Small intestine (tissue), 7 donors: ENCODE data around the gene TGFBR1. TPM values are rescaled to one million over a fixed set of nuclear protein-coding genes. Genes with fewer than 3 reads are reported as not detected.
A peak's percentile ranks its signal among the peaks of the same experiment; 100 is the strongest.
"Not testable (repeated sequence)": the region's sequence is repeated elsewhere in the genome, so short reads cannot be mapped to it uniquely, and the experiment has no call there.

Source experiments
- DNase-seq, 2 donors: peaks; one replicate each; pipeline versions ENCODE4 v3.0.0 to v3.0.0-alpha.2; 2013
- FAIRE-seq: peaks from 2 replicates; lab custom pipeline; 2012; peaks lifted over from hg19 to GRCh38; lab: Jason Lieb, UNC
- H3K27ac ChIP-seq, 3 donors: one replicate each; pipeline ENCODE4 v1.5.1; 2013; ENCODE audit warnings: low read length in 2 of 3, mild to moderate bottlenecking in 2 of 3, control low read depth in 1 of 3, inconsistent platforms in 1 of 3, low read depth in 1 of 3, moderate library complexity in 1 of 3
- H3K27me3 ChIP-seq, 3 donors: one replicate each; pipeline ENCODE4 v1.6.1; 2013; ENCODE audit warnings: low read length in 3 of 3, inconsistent platforms in 1 of 3; ENCODE audit not compliant: control insufficient read depth in 3 of 3, insufficient read depth in 3 of 3
- H3K36me3 ChIP-seq, 3 donors: one replicate each; pipeline ENCODE4 v1.6.1; 2013; ENCODE audit warnings: low read length in 3 of 3, inconsistent platforms in 1 of 3, low read depth in 1 of 3, mild to moderate bottlenecking in 1 of 3, moderate library complexity in 1 of 3; ENCODE audit not compliant: control insufficient read depth in 3 of 3, insufficient read depth in 2 of 3
- H3K4me1 ChIP-seq, 3 donors: one replicate each; pipeline ENCODE4 v1.6.1; 2013; ENCODE audit warnings: low read length in 2 of 3, inconsistent platforms in 1 of 3, low read depth in 1 of 3, mild to moderate bottlenecking in 1 of 3, moderate library complexity in 1 of 3; ENCODE audit not compliant: control insufficient read depth in 3 of 3, insufficient read depth in 2 of 3
- H3K4me3 ChIP-seq, 3 donors: one replicate each; pipeline ENCODE4 v1.5.1; 2013; ENCODE audit warnings: low read length in 3 of 3, control low read depth in 1 of 3, inconsistent platforms in 1 of 3, low read depth in 1 of 3, mild to moderate bottlenecking in 1 of 3, moderate library complexity in 1 of 3
- H3K9me3 ChIP-seq, 2 donors: one replicate each; pipeline ENCODE4 v1.6.1; 2013; ENCODE audit warnings: low read depth in 1 of 2, low read length in 1 of 2; ENCODE audit not compliant: control insufficient read depth in 2 of 2, insufficient read depth in 1 of 2
- WGBS, 3 donors: extraction: QIAGEN DNeasy Blood & Tissue Kit; methylation state at CpG; one replicate each; pipeline ENCODE4 v1.1.7; 2013; 5-methylcytosine and 5-hydroxymethylcytosine counted together
- polyA plus RNA-seq, 4 donors: library from polyadenylated mRNA; stranded (reverse) in 3 of 4; unstranded in 1 of 4; fragments of 200-250 nt in 3 of 4; fragments of 120-200 nt in 1 of 4; gene quantifications; one replicate each; pipeline versions ENCODE4 v1.2.1 to v1.2.3, GENCODE V29; 2013
- donor health status: healthy with polysubstance abuse.
- donor health status: control.
- donor health status: control.
- donor health status: Bipolar disorder and iron deficiency.
- donor health status: healthy.

TGFBR1 gene
- polyA plus RNA-seq, 4 donors: 3.8 to 16.2 (median 6.8) TPM

- Histone ChIP-seq H3K9me3 (no peaks in the 10 kb centered on the region), H3K4me3 (no peak overlapping the region), H3K27me3 (no peaks in the 10 kb centered on the region), H3K27ac (no peak overlapping the region), H3K36me3 (no peaks in the 10 kb centered on the region), H3K4me1 (no peaks in the 10 kb centered on the region)
- FAIRE-seq: no peak
- 84 to 89% (median 89%) methylated on average over 3 of the region's 3 CpGs for WGBS, 3 donors
- no peak for DNase-seq
These were observed 8.5 kb upstream of the TGFBR1 start for GRCh38 chr9:99096409-99096808.

GRCh38 chr9:99099806-99100585 lies 4.9 kb upstream of the TGFBR1 start:
- H3K27me3 ChIP-seq, FAIRE-seq, H3K36me3 ChIP-seq, H3K9me3 ChIP-seq, H3K27ac ChIP-seq, DNase-seq, H3K4me3 ChIP-seq: not testable (repeated sequence)
- 84 to 87% (median 86%) methylated on average over 5 of the region's 5 CpGs for WGBS, 3 donors
- H3K4me1 ChIP-seq: peaks cover 0 to 18% (median 0%) of the 10 kb centered on the region in 3 donors

GRCh38 chr9:99101271-99101670 lies 3.6 kb upstream of the TGFBR1 start:
- FAIRE-seq (no peak), DNase-seq (no peak)
- no peaks in the 10 kb centered on the region for H3K27me3 ChIP-seq
- WGBS, 3 donors: 95 to 97% (median 97%) methylated on average over 5 of the region's 5 CpGs
- H3K9me3 ChIP-seq: no peaks in the 10 kb centered on the region
- H3K27ac ChIP-seq: no peak overlapping the region
- H3K4me1 ChIP-seq: peaks cover 0 to 18% (median 0%) of the 10 kb centered on the region in 3 donors
- H3K4me3 ChIP-seq: no peak overlapping the region
- no peaks in the 10 kb centered on the region for H3K36me3 ChIP-seq

GRCh38 chr9:99101812-99102211 lies 3.1 kb upstream of the TGFBR1 start:
- 95 to 99% (median 99%) methylated on average over 2 of the region's 2 CpGs for WGBS, 3 donors
- peaks cover 0 to 22% (median 0%) of the 10 kb centered on the region in 3 donors for H3K4me1 ChIP-seq
- no peak overlapping the region for H3K27ac ChIP-seq
- H3K36me3 ChIP-seq: no peaks in the 10 kb centered on the region
- H3K4me3 ChIP-seq: no peak overlapping the region
- DNase-seq: no peak
- H3K27me3 ChIP-seq: no peaks in the 10 kb centered on the region
- no peak for FAIRE-seq
- no peaks in the 10 kb centered on the region for H3K9me3 ChIP-seq

- Histone ChIP-seq H3K36me3 (no peaks in the 10 kb centered on the region), H3K27ac (peak overlapping the region in 2 of 3 donors; percentile 48 to 50), H3K4me3 (peak overlapping the region in 1 of 3 donors; percentile 55), H3K9me3 (no peaks in the 10 kb centered on the region), H3K4me1 (peaks cover 0 to 22% (median 5%) of the 10 kb centered on the region in 3 donors), H3K27me3 (no peaks in the 10 kb centered on the region)
- 13 to 47% (median 41%) methylated on average over 11 of the region's 11 CpGs for WGBS, 3 donors
- DNase-seq: peak; percentile 52 to 62
- no peak for FAIRE-seq
These were observed 1.6 kb upstream of the TGFBR1 start for GRCh38 chr9:99103054-99103895.

- FAIRE-seq (no peak), DNase-seq (peak in 1 of 2 donors; percentile 25)
- 6 to 13% (median 10%) methylated on average over 14 of the region's 14 CpGs for WGBS, 3 donors
These were observed 933 bp upstream of the TGFBR1 start for GRCh38 chr9:99103901-99104458.

GRCh38 chr9:99105152-99106043 lies 485 bp downstream of the TGFBR1 start:
- Histone ChIP-seq H3K36me3 (no peaks in the 10 kb centered on the region), H3K4me3 (peak overlapping the region; percentile 78 to 99 (median 86)), H3K27me3 (no peaks in the 10 kb centered on the region), H3K27ac (peak overlapping the region; percentile 60 to 90 (median 82)), H3K4me1 (peaks cover 0 to 22% (median 17%) of the 10 kb centered on the region in 3 donors), H3K9me3 (no peaks in the 10 kb centered on the region)
- DNase-seq (peak; percentile 71 to 78), FAIRE-seq (no peak)
- WGBS, 3 donors: 0 to 1% (median 1%) methylated on average over 42 to 118 of the region's 118 CpGs

More at GRCh38 chr9:99103901-99104458, 933 bp upstream of the TGFBR1 start:
- Histone ChIP-seq H3K27me3 (no peaks in the 10 kb centered on the region), H3K9me3 (no peaks in the 10 kb centered on the region), H3K36me3 (no peaks in the 10 kb centered on the region), H3K4me3 (peak overlapping the region in 2 of 3 donors; percentile 55 to 99), H3K27ac (peak overlapping the region in 2 of 3 donors; percentile 48 to 91), H3K4me1 (peaks cover 0 to 22% (median 11%) of the 10 kb centered on the region in 3 donors)
